SIG-M5 treated with dmso at 0.1 percent for 504 hours (cell line): ENCODE results near the gene IQSEC3.
A peak's percentile ranks its signal among the peaks of the same experiment; 100 is the strongest.

Experiments used
- DNase-seq: peaks from one replicate; lab custom pipeline; 2025; ENCODE audit not compliant: unreplicated experiment; lab: John Stamatoyannopoulos, UW

Gene IQSEC3

GRCh38 chr12:195951-196350 lies 129.4 kb downstream of the IQSEC3 start:
- DNase-seq, result no peak

GRCh38 chr12:196436-196835 lies 129.9 kb downstream of the IQSEC3 start:
- DNase-seq, result no peak

- DNase-seq, result no peak
Observed at GRCh38 chr12:197347-197746, 130.8 kb downstream of the IQSEC3 start.

- DNase-seq, result no peak
Observed at GRCh38 chr12:197911-198695, 131.5 kb downstream of the IQSEC3 start.

- DNase-seq, result no peak
Observed at GRCh38 chr12:198705-199104, 132.1 kb downstream of the IQSEC3 start.

GRCh38 chr12:201361-201760 lies 134.8 kb downstream of the IQSEC3 start:
- DNase-seq, result no peak

- DNase-seq, result no peak
Observed at GRCh38 chr12:202081-202731, 135.6 kb downstream of the IQSEC3 start.

- DNase-seq, result no peak
Observed at GRCh38 chr12:203074-203461, 136.5 kb downstream of the IQSEC3 start.

- DNase-seq, result no peak
Observed at GRCh38 chr12:203462-204260, 137.1 kb downstream of the IQSEC3 start.

GRCh38 chr12:204261-204678 lies 137.7 kb downstream of the IQSEC3 start:
- no peak for DNase-seq

- DNase-seq, result no peak
Observed at GRCh38 chr12:205026-205425, 138.5 kb downstream of the IQSEC3 start.

GRCh38 chr12:206746-207440 lies 140.3 kb downstream of the IQSEC3 start:
- no peak for DNase-seq

GRCh38 chr12:207804-208203 lies 141.2 kb downstream of the IQSEC3 start:
- DNase-seq, result no peak

- DNase-seq, result no peak
Observed at GRCh38 chr12:208813-209212, 142.2 kb downstream of the IQSEC3 start.

GRCh38 chr12:209246-209645 lies 142.7 kb downstream of the IQSEC3 start:
- DNase-seq, result no peak

- DNase-seq, result no peak
Observed at GRCh38 chr12:209851-210250, 143.3 kb downstream of the IQSEC3 start.

GRCh38 chr12:210277-211141 lies 143.9 kb downstream of the IQSEC3 start:
- DNase-seq, result no peak

GRCh38 chr12:211142-211465 lies 144.5 kb downstream of the IQSEC3 start:
- no peak for DNase-seq

- no peak for DNase-seq
Observed at GRCh38 chr12:211639-212414, 145.3 kb downstream of the IQSEC3 start.

- DNase-seq, result peak; percentile 55
Observed at GRCh38 chr12:212415-212714, 145.8 kb downstream of the IQSEC3 start.
